ENCODE data around the gene FSHR. TPM values are rescaled to one million over a fixed set of nuclear protein-coding genes. Genes with fewer than 3 reads are reported as not detected.

The FSHR gene
- total RNA-seq, 1 experiment from 2014 or later, result not detected

DNA sequence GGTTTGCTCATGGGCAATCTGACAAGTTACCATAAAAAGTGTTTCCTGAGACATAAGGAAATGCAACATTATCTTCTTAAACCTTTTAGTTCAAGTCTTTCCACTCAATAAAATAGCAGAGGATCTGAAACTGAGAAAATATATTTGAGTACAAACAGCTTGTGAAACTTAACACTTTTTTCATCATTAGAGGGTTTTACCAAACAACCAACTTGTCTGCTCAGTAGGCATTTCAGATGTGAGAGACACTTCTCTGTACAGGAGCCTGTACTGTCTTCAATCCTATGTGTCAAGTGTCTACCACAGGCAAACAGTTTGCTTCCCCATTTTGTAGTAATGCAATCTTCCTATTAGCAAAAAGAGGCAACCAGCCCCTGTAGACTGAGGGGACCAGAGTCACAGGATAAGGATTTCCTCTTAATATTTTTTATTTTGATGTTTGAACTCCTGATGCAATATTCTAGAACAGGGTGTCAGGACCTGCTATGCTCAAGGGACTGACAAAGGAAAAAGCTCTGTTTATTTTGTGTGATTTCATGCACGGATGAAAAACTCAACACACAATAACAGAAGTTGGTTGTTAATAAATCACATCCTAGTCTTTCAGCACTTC, 239.7 kb downstream of the FSHR start:
- DNase-seq (ENCODE audit: low read depth), result no peak
